HepG2 (cell line): ENCODE measurements around the gene RHBDL1. TPM values are rescaled to one million over a fixed set of nuclear protein-coding genes. Genes with fewer than 3 reads are reported as not detected.

Experiments
- ATAC-seq: fragments of 200-7000 bp; cut with Tn5 transposase; 3 replicates; pipeline ENCODE4 v1.9.1; 2020; ENCODE audit warnings: mild to moderate bottlenecking, moderate library complexity
- BruUV-seq: library from RNA; stranded (reverse); fragments of 400-500 nt; replicated peaks from 2 replicates; lab custom pipeline; 2021; lab: Mats Ljungman, UMichigan
- CTCF ChIA-PET: fragments of 300-600 bp; formaldehyde crosslinking; extraction: SDS; loops from one replicate; lab custom pipeline; 2021; ENCODE audit warnings: low total read pairs, inconsistent platforms, low intra/inter-chr PET ratio; lab: Yijun Ruan, JAX
- POLR2A ChIA-PET: fragments of 350-600 bp; sonication (Branson Sonifier 250); formaldehyde crosslinking; loops from one replicate; lab custom pipeline; 2020; ENCODE audit warnings: antibody characterized with exemption, inconsistent platforms; lab: Yijun Ruan, JAX
- DNase-seq: peaks from one replicate; pipeline ENCODE4 v3.0.0-alpha.2; 2015; ENCODE audit warnings: low spot score
- FAIRE-seq: peaks from 3 replicates; lab custom pipeline; 2011; peaks lifted over from hg19 to GRCh38; lab: Jason Lieb, UNC
- H2AFZ ChIP-seq: one replicate; pipeline ENCODE4 v1.6.1; 2011; ENCODE audit warnings: low read length, inconsistent platforms
- H3K27ac ChIP-seq: fragments of 300-600 bp; 3 replicates; pipeline ENCODE4 v1.8.0; 2011; ENCODE audit warnings: mixed run types, mild to moderate bottlenecking, mixed read lengths, low read length, inconsistent platforms; ENCODE audit not compliant: insufficient read depth; ENCODE audit errors: extremely low read length
- H3K27me3 ChIP-seq, 2 experiments: fragments of 200-600 bp in 1 of 2; 2 replicates in 1 of 2; 3 replicates in 1 of 2; pipeline versions ENCODE4 v1.6.0 to v1.8.0; 2011; ENCODE audit warnings: low read length in 2 of 2, mild to moderate bottlenecking in 2 of 2, moderate library complexity in 2 of 2, inconsistent platforms in 1 of 2; ENCODE audit not compliant: insufficient read depth in 2 of 2, control insufficient read depth in 1 of 2
- H3K36me3 ChIP-seq, 2 experiments: fragments of 200-600 bp in 1 of 2; replicated peaks in 1 of 2; 2 replicates in 1 of 2; 3 replicates in 1 of 2; pipeline versions ENCODE4 v1.5.1 to v1.8.0; 2011; ENCODE audit warnings: low read length in 2 of 2, inconsistent platforms in 1 of 2; ENCODE audit not compliant: insufficient read depth in 2 of 2, control insufficient read depth in 1 of 2
- H3K4me1 ChIP-seq: 2 replicates; pipeline ENCODE4 v1.5.1; 2012; ENCODE audit warnings: low read length, inconsistent platforms; ENCODE audit not compliant: insufficient read depth
- H3K4me2 ChIP-seq: 2 replicates; pipeline ENCODE4 v1.6.0; 2011; ENCODE audit warnings: low read depth, low read length, inconsistent platforms
- H3K4me3 ChIP-seq, 3 experiments: fragments of 200-600 bp in 1 of 3; sonication (generic), shearing (Covaris generic) in 1 of 3; replicated peaks in 1 of 3; 2 replicates each; pipeline ENCODE4 v1.5.1; 2011 to 2016; ENCODE audit warnings: low read length in 3 of 3, inconsistent platforms in 2 of 3, low read depth in 2 of 3, mild to moderate bottlenecking in 2 of 3, control low read depth in 1 of 3, mixed read lengths in 1 of 3; ENCODE audit not compliant: insufficient read depth in 1 of 3
- H3K79me2 ChIP-seq: one replicate; pipeline ENCODE4 v1.6.1; 2011; ENCODE audit warnings: low read length, inconsistent platforms; ENCODE audit not compliant: insufficient read depth
- H3K9ac ChIP-seq: 2 replicates; pipeline ENCODE4 v1.6.0; 2011; ENCODE audit warnings: mild to moderate bottlenecking, low read depth, low read length, inconsistent platforms; ENCODE audit not compliant: insufficient read depth
- H3K9me3 ChIP-seq: 2 replicates; pipeline ENCODE4 v1.5.1; 2012; ENCODE audit warnings: mild to moderate bottlenecking, low read length
- H4K20me1 ChIP-seq: 2 replicates; pipeline ENCODE4 v1.6.0; 2011; ENCODE audit warnings: inconsistent platforms, mild to moderate bottlenecking, low read length, moderate library complexity; ENCODE audit not compliant: insufficient read depth
- HOXA3 ChIP-seq: sonication (generic); formaldehyde crosslinking; IDR thresholded peaks from 2 replicates; pipeline ENCODE4 v1.5.0; 2020; ENCODE audit warnings: missing genetic modification reagents
- PCBP1 ChIP-seq: fragments of 200-400 bp; formaldehyde crosslinking; IDR thresholded peaks from 2 replicates; pipeline ENCODE4 v1.6.1; 2017; ENCODE audit warnings: mild to moderate bottlenecking, low read depth, low read length, borderline replicate concordance
- PHF5A ChIP-seq: IDR thresholded peaks from one replicate; pipeline ENCODE4 v1.6.1; 2018; ENCODE audit warnings: low read depth, missing genetic modification reagents; ENCODE audit not compliant: unreplicated experiment
- RBFOX2 ChIP-seq: fragments of 200-400 bp; formaldehyde crosslinking; IDR thresholded peaks from 2 replicates; pipeline ENCODE4 v1.6.1; 2017; ENCODE audit warnings: low read depth, mild to moderate bottlenecking, low read length
- ZFX ChIP-seq: sonication (generic); formaldehyde crosslinking; IDR thresholded peaks from 2 replicates; pipeline ENCODE4 v1.4.0; 2020; ENCODE audit warnings: mild to moderate bottlenecking, low read depth, missing genetic modification reagents, moderate library complexity
- ZFY ChIP-seq: sonication (generic); formaldehyde crosslinking; IDR thresholded peaks from 2 replicates; pipeline ENCODE4 v1.4.0; 2020; ENCODE audit warnings: missing genetic modification reagents
- ZNF329 ChIP-seq: sonication (generic); formaldehyde crosslinking; IDR thresholded peaks from 2 replicates; pipeline ENCODE4 v1.9.0; 2021; ENCODE audit warnings: low read depth, mild to moderate bottlenecking, missing genetic modification reagents
- ZNF33B ChIP-seq: sonication (generic); formaldehyde crosslinking; IDR thresholded peaks from 2 replicates; pipeline ENCODE4 v1.5.1; 2020; ENCODE audit warnings: mild to moderate bottlenecking, missing genetic modification reagents
- ZNF547 ChIP-seq: sonication (generic); formaldehyde crosslinking; IDR thresholded peaks from 2 replicates; pipeline ENCODE4 v1.5.1; 2020; ENCODE audit warnings: mild to moderate bottlenecking, missing genetic modification reagents
- ZNF598 ChIP-seq: sonication (generic); formaldehyde crosslinking; IDR thresholded peaks from 2 replicates; pipeline ENCODE4 v1.5.1; 2020; ENCODE audit warnings: mild to moderate bottlenecking, missing genetic modification reagents, borderline replicate concordance
- ZNF883 ChIP-seq: sonication (generic); formaldehyde crosslinking; IDR thresholded peaks from 2 replicates; pipeline ENCODE4 v1.5.1; 2020; ENCODE audit warnings: mild to moderate bottlenecking, missing genetic modification reagents; ENCODE audit errors: not compliant biosample characterization
- WGBS: methylation state at CpG from one replicate; pipeline ENCODE4 v1.1.6; 2017; ENCODE audit warnings: low lambda C conversion rate; 5-methylcytosine and 5-hydroxymethylcytosine counted together
- in situ Hi-C: cut with HindIII; loops from 2 replicates; pipeline ENCODE4 v1.10.0; 2017; ENCODE audit warnings: low pct_unique_long_range_greater_than_20kb; ENCODE audit not compliant: extremely low pct_ligation_motif_present
- intact Hi-C: fragments of 100-400 bp; cut with micrococcal nuclease; formaldehyde crosslinking; loops from one replicate; pipeline ENCODE4 v1.10.0; 2022; ENCODE audit not compliant: unreplicated experiment
- polyA plus RNA-seq, 8 experiments: library from polyadenylated mRNA; depleted of rRNA in 3 of 8; stranded (reverse) in 7 of 8; unstranded in 1 of 8; fragments of >200 nt; fragmentation: Illumina TruSeq in 4 of 8; extraction: Trizol in 4 of 8; gene quantifications; 2 replicates each; pipeline versions ENCODE4 v1.2.1 to v1.2.3, GENCODE V29; 2011 to 2016; ENCODE audit warnings: low read depth in 4 of 8, missing spikeins in 1 of 8, mixed read lengths in 1 of 8; ENCODE audit not compliant: insufficient read depth in 1 of 8
- total RNA-seq, 5 experiments: library from RNA; depleted of rRNA; stranded (reverse); fragments of >200 nt; fragmentation: Illumina TruSeq; extraction: Trizol; gene quantifications; 2 replicates each; pipeline ENCODE4 v1.2.3, GENCODE V29; 2016; ENCODE audit warnings: low read depth in 1 of 5
- TF ChIP-seq, protein P1 (sequence below): sonication (generic); formaldehyde crosslinking; IDR thresholded peaks from 2 replicates; pipeline ENCODE4 v1.5.1; 2020; ENCODE audit warnings: mild to moderate bottlenecking, missing genetic modification reagents, moderate library complexity
- TF ChIP-seq, protein P2 (sequence below): IDR thresholded peaks from 2 replicates; pipeline ENCODE4 v1.6.1; 2012; ENCODE audit warnings: inconsistent platforms
- TF ChIP-seq, protein P3 (sequence below): sonication (generic); formaldehyde crosslinking; IDR thresholded peaks from 2 replicates; pipeline ENCODE4 v1.5.1; 2020; ENCODE audit warnings: mild to moderate bottlenecking, missing genetic modification reagents, borderline replicate concordance

Gene RHBDL1
- total and polyA plus RNA-seq, 2 of the 13 experiments (the other 11 are each of a cell fraction or from before 2014, with no cell fraction given) = 1.8 to 3.8 TPM

DNA sequence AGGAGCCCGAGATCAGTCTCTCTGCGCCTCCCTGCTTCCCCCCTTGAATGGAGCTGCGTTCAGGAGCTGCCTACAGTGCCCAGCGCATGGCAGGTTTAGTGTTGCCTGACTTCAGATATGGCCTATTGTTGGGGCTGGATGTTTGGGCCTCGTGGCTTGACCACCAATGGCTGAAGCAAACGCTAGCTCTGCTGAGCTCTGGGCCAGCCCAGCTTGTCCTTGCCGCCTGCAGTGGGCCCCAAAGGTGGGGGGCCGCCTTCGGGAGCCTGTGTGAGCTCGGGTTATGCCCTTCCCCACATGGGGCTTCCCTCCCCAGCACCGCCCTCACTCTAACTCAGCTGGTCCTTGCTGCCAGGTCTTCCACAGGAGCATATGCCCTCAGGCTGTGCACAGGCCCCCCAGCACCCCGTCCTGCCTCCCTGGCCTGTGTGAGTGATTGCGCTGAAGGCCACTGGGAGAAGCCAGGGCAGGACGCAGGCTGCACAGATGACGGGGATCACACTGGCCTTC is 37.4 kb upstream of the RHBDL1 start:
- H3K4me3 ChIP-seq = peak overlapping the region in 1 of 3 experiments; percentile 92; a peak in 2 of 6 replicates
- H3K9ac ChIP-seq = peak overlapping the region; percentile 69
- H3K27ac ChIP-seq = peak overlapping the region; percentile 78
- H3K79me2 ChIP-seq = peaks cover 12% of the 10 kb centered on the region
- FAIRE-seq (no peak), ATAC-seq (no peak), DNase-seq (no peak)
- H3K4me1 ChIP-seq = peaks cover 41% of the 10 kb centered on the region
- CTCF ChIA-PET = no interaction called here
- no TSS peak for BruUV-seq
- H4K20me1 ChIP-seq = no peaks in the 10 kb centered on the region
- intact Hi-C loops (no loop called here), in situ Hi-C loops (no loop called here)
- no peaks in the 10 kb centered on the region for H3K9me3 ChIP-seq
- H3K36me3 ChIP-seq = no peaks in the 10 kb centered on the region; a peak in 1 of 5 replicates
- 71% methylated on average over 9 of the region's 15 CpGs for WGBS
- H2AFZ ChIP-seq = no peak overlapping the region
- POLR2A ChIA-PET = interaction anchor here (0.9 to 1.6 kb wide), 3 partner anchors 10 to 42 kb away, joined by 3 to 7 read pairs (median 4); partner anchors contain the start of genes RHOT2 and STUB1
- H3K4me2 ChIP-seq = peak overlapping the region; percentile 98
- no peaks in the 10 kb centered on the region for H3K27me3 ChIP-seq
- TF ChIP-seq, protein P1, sequence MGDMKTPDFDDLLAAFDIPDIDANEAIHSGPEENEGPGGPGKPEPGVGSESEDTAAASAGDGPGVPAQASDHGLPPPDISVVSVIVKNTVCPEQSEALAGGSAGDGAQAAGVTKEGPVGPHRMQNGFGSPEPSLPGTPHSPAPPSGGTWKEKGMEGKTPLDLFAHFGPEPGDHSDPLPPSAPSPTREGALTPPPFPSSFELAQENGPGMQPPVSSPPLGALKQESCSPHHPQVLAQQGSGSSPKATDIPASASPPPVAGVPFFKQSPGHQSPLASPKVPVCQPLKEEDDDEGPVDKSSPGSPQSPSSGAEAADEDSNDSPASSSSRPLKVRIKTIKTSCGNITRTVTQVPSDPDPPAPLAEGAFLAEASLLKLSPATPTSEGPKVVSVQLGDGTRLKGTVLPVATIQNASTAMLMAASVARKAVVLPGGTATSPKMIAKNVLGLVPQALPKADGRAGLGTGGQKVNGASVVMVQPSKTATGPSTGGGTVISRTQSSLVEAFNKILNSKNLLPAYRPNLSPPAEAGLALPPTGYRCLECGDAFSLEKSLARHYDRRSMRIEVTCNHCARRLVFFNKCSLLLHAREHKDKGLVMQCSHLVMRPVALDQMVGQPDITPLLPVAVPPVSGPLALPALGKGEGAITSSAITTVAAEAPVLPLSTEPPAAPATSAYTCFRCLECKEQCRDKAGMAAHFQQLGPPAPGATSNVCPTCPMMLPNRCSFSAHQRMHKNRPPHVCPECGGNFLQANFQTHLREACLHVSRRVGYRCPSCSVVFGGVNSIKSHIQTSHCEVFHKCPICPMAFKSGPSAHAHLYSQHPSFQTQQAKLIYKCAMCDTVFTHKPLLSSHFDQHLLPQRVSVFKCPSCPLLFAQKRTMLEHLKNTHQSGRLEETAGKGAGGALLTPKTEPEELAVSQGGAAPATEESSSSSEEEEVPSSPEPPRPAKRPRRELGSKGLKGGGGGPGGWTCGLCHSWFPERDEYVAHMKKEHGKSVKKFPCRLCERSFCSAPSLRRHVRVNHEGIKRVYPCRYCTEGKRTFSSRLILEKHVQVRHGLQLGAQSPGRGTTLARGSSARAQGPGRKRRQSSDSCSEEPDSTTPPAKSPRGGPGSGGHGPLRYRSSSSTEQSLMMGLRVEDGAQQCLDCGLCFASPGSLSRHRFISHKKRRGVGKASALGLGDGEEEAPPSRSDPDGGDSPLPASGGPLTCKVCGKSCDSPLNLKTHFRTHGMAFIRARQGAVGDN (CRISPR knock-in tag) = peak; percentile 53
- TF ChIP-seq ZNF547 (CRISPR knock-in tag) (0 out of 2 replicates have a peak, but pooled peaks have one; percentile 43), PCBP1 (no peak), PHF5A (CRISPR knock-in tag) (no peak), ZNF329 (no peak), ZFX (peak; percentile 17; the same call in 1 of the 2 replicates), ZNF33B (0 out of 2 replicates have a peak, but pooled peaks have one; percentile 55), ZNF883 (CRISPR knock-in tag) (peak; percentile 58), ZFY (CRISPR knock-in tag) (peak; percentile 44; the same call in 1 of the 2 replicates), RBFOX2 (0 out of 2 replicates have a peak, but pooled peaks have one; percentile 7), HOXA3 (CRISPR knock-in tag) (0 out of 2 replicates have a peak, but pooled peaks have one; percentile 25), ZNF598 (CRISPR knock-in tag) (0 out of 2 replicates have a peak, but pooled peaks have one; percentile 6)
- TF ChIP-seq, protein P2, sequence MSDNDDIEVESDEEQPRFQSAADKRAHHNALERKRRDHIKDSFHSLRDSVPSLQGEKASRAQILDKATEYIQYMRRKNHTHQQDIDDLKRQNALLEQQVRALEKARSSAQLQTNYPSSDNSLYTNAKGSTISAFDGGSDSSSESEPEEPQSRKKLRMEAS = 0 out of 2 replicates have a peak, but pooled peaks have one; percentile 30
- TF ChIP-seq, protein P3, sequence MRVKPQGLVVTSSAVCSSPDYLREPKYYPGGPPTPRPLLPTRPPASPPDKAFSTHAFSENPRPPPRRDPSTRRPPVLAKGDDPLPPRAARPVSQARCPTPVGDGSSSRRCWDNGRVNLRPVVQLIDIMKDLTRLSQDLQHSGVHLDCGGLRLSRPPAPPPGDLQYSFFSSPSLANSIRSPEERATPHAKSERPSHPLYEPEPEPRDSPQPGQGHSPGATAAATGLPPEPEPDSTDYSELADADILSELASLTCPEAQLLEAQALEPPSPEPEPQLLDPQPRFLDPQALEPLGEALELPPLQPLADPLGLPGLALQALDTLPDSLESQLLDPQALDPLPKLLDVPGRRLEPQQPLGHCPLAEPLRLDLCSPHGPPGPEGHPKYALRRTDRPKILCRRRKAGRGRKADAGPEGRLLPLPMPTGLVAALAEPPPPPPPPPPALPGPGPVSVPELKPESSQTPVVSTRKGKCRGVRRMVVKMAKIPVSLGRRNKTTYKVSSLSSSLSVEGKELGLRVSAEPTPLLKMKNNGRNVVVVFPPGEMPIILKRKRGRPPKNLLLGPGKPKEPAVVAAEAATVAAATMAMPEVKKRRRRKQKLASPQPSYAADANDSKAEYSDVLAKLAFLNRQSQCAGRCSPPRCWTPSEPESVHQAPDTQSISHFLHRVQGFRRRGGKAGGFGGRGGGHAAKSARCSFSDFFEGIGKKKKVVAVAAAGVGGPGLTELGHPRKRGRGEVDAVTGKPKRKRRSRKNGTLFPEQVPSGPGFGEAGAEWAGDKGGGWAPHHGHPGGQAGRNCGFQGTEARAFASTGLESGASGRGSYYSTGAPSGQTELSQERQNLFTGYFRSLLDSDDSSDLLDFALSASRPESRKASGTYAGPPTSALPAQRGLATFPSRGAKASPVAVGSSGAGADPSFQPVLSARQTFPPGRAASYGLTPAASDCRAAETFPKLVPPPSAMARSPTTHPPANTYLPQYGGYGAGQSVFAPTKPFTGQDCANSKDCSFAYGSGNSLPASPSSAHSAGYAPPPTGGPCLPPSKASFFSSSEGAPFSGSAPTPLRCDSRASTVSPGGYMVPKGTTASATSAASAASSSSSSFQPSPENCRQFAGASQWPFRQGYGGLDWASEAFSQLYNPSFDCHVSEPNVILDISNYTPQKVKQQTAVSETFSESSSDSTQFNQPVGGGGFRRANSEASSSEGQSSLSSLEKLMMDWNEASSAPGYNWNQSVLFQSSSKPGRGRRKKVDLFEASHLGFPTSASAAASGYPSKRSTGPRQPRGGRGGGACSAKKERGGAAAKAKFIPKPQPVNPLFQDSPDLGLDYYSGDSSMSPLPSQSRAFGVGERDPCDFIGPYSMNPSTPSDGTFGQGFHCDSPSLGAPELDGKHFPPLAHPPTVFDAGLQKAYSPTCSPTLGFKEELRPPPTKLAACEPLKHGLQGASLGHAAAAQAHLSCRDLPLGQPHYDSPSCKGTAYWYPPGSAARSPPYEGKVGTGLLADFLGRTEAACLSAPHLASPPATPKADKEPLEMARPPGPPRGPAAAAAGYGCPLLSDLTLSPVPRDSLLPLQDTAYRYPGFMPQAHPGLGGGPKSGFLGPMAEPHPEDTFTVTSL (CRISPR knock-in tag) = 0 out of 2 replicates have a peak, but pooled peaks have one; percentile 22
